Thyroid gland (tissue), 4 donors: ENCODE results near the gene SLC37A2. TPM values are rescaled to one million over a fixed set of nuclear protein-coding genes. Genes with fewer than 3 reads are reported as not detected.

Source experiments
- DNase-seq, 2 donors: peaks; one replicate each; pipeline ENCODE4 v3.0.0-alpha.2; 2019
- H3K27ac ChIP-seq, 3 donors: fragments of 200-600 bp; sonication (generic); 1 replicate in 2 of 3; 2 replicates in 1 of 3; pipeline ENCODE4 v1.5.1; 2016 to 2019; ENCODE audit warnings: mild to moderate bottlenecking in 1 of 3, moderate library complexity in 1 of 3
- H3K27me3 ChIP-seq: fragments of 200-600 bp; sonication (generic); one replicate; pipeline ENCODE4 v1.5.1; 2019
- H3K36me3 ChIP-seq, 2 donors: fragments of 200-600 bp; sonication (generic); one replicate each; pipeline ENCODE4 v1.5.1; 2016 to 2019
- H3K4me1 ChIP-seq, 2 donors: fragments of 200-600 bp; sonication (generic); one replicate each; pipeline ENCODE4 v1.5.1; 2017 to 2019
- H3K4me3 ChIP-seq, 3 donors: fragments of 200-600 bp; sonication (generic); replicated peaks in 1 of 3; 1 replicate in 2 of 3; 2 replicates in 1 of 3; pipeline ENCODE4 v1.5.1; 2016; ENCODE audit warnings: mild to moderate bottlenecking in 1 of 3
- H3K9me3 ChIP-seq: fragments of 200-600 bp; sonication (generic); one replicate; pipeline ENCODE4 v1.5.1; 2017
- POLR2A ChIP-seq, 2 donors: fragments of 450-650 bp; IDR thresholded peaks; one replicate each; pipeline ENCODE4 v1.6.1; 2017; ENCODE audit warnings: antibody characterized with exemption in 2 of 2, mild to moderate bottlenecking in 2 of 2, moderate library complexity in 1 of 2
- WGBS, 2 donors: methylation state at CpG; one replicate each; pipeline ENCODE4 v1.1.5; 2017; 5-methylcytosine and 5-hydroxymethylcytosine counted together
- intact Hi-C: fragments of 100-400 bp; cut with DNase I; formaldehyde crosslinking; loops from one replicate; pipeline ENCODE4 v1.15.1; 2023
- total RNA-seq, 4 donors: library from RNA; depleted of rRNA; stranded (reverse); fragments of >200 nt; gene quantifications; one replicate each; pipeline ENCODE4 v1.2.3, GENCODE V29; 2016
- TF ChIP-seq, protein P1 (sequence below), 6 experiments: fragments of 200-600 bp in 3 of 6; fragments of 450-650 bp in 3 of 6; sonication (generic) in 3 of 6; IDR thresholded peaks; one replicate each; pipeline ENCODE4 v1.5.1; 2016 to 2019; ENCODE audit warnings: antibody characterized with exemption in 6 of 6, mild to moderate bottlenecking in 2 of 6, inconsistent platforms in 1 of 6, moderate library complexity in 1 of 6

SLC37A2 gene
- total RNA-seq, 4 donors from 2014 or later: 2.1 to 3.6 (median 3.4) TPM

DNA sequence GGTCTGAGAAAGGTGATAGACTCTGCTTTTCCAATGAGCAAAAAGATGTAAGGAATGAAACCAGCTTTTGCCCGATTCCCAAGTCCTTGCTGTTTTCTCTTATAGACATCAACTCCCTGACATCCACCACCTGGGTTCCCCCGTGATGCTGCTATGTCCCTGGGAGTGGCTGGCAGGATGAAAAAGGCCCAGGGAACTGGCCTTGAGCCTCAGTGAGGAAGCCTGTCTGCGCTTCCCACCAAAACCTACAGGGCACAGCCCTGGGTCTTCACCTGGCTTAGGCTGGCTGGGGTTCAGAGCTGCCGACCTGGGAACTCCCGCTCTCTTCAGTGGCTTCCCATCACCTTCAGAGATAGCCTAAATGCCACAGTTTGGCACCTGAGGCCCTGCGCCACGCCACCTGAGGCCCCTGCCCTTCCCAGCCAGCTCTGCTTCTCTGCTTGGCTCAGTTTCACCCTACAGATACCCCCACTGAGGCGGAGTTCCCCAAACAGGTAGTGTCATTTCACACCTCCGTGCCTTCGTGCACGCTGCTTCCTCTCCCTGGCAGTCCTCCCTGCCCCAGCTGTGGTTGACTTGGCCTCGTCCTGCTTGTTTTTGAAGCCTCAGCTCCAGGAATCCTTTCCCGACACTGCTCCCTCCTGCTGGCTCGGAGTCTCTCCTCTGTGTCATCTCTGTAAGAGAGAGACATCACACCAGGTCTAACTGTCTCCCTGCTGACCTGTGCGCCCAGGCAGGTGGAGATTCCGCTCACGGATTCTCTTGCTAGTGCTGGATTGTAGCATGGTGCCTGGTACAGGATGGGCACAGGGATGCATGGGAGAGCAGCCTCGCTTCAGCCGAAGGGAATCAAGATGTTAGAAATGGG, 10.7 kb downstream of the SLC37A2 start:
- no peaks in the 10 kb centered on the region for H3K4me1 ChIP-seq
- H3K27me3 ChIP-seq: no peaks in the 10 kb centered on the region
- no peak overlapping the region for H3K27ac ChIP-seq
- no peaks in the 10 kb centered on the region for H3K36me3 ChIP-seq
- no peaks in the 10 kb centered on the region for H3K9me3 ChIP-seq
- DNase-seq: no peak
- H3K4me3 ChIP-seq: no peak overlapping the region
- intact Hi-C loops: no loop called here
- 83 to 88% methylated on average over 19 of the region's 19 CpGs for WGBS, 2 donors
- TF ChIP-seq, protein P1, sequence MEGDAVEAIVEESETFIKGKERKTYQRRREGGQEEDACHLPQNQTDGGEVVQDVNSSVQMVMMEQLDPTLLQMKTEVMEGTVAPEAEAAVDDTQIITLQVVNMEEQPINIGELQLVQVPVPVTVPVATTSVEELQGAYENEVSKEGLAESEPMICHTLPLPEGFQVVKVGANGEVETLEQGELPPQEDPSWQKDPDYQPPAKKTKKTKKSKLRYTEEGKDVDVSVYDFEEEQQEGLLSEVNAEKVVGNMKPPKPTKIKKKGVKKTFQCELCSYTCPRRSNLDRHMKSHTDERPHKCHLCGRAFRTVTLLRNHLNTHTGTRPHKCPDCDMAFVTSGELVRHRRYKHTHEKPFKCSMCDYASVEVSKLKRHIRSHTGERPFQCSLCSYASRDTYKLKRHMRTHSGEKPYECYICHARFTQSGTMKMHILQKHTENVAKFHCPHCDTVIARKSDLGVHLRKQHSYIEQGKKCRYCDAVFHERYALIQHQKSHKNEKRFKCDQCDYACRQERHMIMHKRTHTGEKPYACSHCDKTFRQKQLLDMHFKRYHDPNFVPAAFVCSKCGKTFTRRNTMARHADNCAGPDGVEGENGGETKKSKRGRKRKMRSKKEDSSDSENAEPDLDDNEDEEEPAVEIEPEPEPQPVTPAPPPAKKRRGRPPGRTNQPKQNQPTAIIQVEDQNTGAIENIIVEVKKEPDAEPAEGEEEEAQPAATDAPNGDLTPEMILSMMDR (IDR thresholded peaks at IDR 0.05): no peak
- no peak for TF ChIP-seq POLR2A (IDR thresholded peaks at IDR 0.05)

DNA sequence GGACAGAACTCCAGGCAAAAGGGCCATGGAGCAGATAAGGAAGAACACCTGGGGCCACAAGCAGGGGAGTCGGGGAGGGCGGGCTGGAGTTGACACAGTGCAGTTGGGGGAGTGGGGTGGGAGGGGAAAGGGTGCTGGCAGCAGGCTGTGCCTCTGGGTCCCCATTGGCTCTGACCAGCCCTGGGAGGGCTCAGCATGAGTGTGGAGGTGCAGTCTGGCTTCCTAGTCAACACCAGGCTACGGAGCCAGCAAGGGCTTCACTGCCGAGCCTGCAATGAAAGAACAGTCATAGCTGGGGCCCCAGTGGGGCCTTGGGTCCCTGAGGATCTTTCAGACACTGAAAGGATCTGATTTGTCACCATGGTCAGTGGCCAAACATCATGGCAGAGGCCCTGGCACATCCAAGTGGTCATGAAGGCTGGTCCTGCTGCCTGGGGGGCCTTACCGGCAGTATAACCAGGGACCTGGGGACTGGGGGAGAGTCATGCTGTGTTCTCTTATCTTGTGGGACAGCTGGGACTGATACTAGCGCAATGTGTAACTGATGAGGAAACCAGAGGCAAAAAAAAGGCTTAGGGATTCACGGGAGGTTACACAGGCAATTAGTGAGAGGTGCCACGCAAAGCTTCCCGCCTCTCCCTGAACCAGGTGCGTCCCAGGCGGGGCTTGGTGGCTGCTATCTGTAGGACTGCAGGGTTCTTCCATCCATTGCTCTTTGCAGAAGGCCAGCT, 11.6 kb downstream of the SLC37A2 start:
- intact Hi-C loops: no loop called here
- TF ChIP-seq POLR2A (IDR thresholded peaks at IDR 0.05): no peak
- TF ChIP-seq, protein P1 (IDR thresholded peaks at IDR 0.05): no peak
- Histone ChIP-seq H3K27ac (no peak overlapping the region), H3K4me3 (no peak overlapping the region), H3K9me3 (no peaks in the 10 kb centered on the region), H3K27me3 (no peaks in the 10 kb centered on the region), H3K36me3 (no peaks in the 10 kb centered on the region), H3K4me1 (no peaks in the 10 kb centered on the region)
- DNase-seq: no peak
- WGBS, 2 donors: 85 to 90% methylated on average over 11 of the region's 11 CpGs

DNA sequence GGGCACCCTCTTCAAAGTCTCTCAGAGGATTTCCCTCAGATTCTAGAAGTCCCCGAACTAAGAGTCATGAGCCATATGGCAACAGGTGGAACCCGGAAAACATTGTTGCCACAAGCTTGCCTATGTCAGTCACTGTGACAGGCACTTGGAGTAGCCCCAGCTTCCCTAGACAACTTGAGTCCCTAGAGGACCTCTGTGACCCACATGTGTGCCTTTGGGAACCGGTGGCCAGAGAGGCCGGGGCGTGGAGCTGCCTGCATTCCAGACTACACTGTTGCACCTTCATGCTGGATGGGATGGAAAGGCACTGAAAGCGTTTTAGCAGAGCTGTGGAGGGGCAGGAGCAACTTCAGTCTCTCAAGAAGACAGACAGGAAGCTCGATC, 12.1 kb downstream of the SLC37A2 start:
- TF ChIP-seq, protein P1 (IDR thresholded peaks at IDR 0.05): no peak
- no peak for TF ChIP-seq POLR2A (IDR thresholded peaks at IDR 0.05)
- Histone ChIP-seq H3K9me3 (no peaks in the 10 kb centered on the region), H3K4me1 (no peaks in the 10 kb centered on the region), H3K27ac (no peak overlapping the region), H3K4me3 (no peak overlapping the region), H3K27me3 (no peaks in the 10 kb centered on the region), H3K36me3 (no peaks in the 10 kb centered on the region)
- 70 to 87% methylated on average over 3 to 7 of the region's 7 CpGs for WGBS, 2 donors
- no peak for DNase-seq
- intact Hi-C loops: no loop called here

DNA sequence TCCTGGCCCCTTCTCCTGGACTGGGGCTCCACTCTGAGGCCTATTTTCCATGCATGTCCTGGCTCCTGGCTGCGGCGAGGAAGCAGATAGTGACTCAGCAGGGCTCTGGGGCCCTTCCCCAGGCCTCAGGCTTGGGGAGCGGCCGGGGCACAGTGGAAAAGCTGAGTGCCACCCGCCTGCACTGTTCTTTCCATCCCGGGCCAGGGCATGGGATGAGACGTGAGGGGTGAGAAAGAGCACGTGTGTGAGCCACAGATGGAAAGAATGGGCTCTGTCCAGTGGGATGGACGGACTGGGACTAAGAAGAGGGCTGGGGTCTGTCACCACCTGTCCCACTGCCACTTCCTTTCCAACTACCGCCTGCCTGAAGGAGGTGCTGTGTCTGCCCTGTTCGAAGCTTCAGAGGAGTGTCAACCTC, 12.8 kb downstream of the SLC37A2 start:
- no peak overlapping the region for H3K4me3 ChIP-seq
- TF ChIP-seq POLR2A (IDR thresholded peaks at IDR 0.05): no peak
- TF ChIP-seq, protein P1 (IDR thresholded peaks at IDR 0.05): no peak
- DNase-seq: no peak
- H3K27ac ChIP-seq: no peak overlapping the region
- no peaks in the 10 kb centered on the region for H3K9me3 ChIP-seq
- no peaks in the 10 kb centered on the region for H3K36me3 ChIP-seq
- H3K27me3 ChIP-seq: no peaks in the 10 kb centered on the region
- intact Hi-C loops: no loop called here
- WGBS, 2 donors: 75 to 85% methylated on average over 8 to 11 of the region's 11 CpGs
- no peaks in the 10 kb centered on the region for H3K4me1 ChIP-seq
